GM19438 (cell line): ENCODE data around the gene DPH7.
A peak's percentile ranks its signal among the peaks of the same experiment; 100 is the strongest.
"Not testable (repeated sequence)": the region's sequence is repeated elsewhere in the genome, so short reads cannot be mapped to it uniquely, and the experiment has no call there.

Experiments used
- ATAC-seq: cut with Tn5 transposase; IDR thresholded peaks from one replicate; pipeline ENCODE4 v1.9.1; 2021; ENCODE audit warnings: low read depth; ENCODE audit not compliant: unreplicated experiment

DPH7 gene

DNA sequence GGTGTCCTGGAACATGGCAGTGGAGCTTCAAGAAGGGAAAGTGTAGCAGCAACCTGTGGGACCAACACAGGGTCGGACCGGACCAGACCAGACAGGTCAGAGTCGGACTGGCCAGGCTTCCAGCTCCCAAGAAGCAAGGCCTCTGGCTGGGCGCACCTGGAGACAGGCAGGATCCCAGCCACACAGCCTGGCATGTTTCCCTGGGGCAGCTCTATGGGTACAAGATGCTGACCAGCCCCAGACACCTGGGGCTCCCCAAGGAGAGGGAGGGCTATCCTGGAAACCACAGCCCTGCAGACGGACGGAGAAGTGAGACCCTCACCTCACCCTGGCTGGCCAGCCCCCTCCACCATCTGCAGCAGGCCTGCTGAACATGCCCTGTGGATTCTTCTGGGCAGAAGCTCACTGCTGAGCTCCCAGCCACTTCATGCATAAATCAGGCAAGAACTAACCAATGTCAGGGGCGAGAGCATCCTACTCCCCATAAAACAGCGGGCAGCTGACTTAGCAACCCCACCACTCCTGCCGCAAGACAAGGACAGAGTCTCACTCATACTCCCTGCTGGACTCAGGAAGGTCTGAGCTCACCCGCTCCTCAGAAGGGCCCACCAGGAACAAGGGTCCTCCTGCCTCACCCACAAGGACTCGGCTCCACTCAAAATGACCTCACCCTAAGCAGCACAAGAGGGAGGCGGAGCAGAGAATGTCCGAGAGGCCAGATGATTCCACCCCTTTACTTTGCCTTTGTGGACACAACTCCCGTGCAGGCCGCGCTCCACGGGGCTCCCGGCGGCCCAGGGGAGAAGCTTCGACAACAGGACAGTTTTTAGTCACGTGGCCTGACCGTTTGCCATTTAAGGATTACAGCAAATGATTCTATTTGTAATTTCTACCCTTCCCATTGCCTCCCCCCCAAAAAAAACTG, 2.9 kb upstream of the DPH7 start:
- ATAC-seq: no peak

- ATAC-seq: no peak
Observed at GRCh38 chr9:137580954-137581322, 2.2 kb upstream of the DPH7 start.

GRCh38 chr9:137580209-137580953, 1.7 kb upstream of the DPH7 start:
- no peak for ATAC-seq

GRCh38 chr9:137579259-137579604, 507 bp upstream of the DPH7 start:
- ATAC-seq: no peak

DNA sequence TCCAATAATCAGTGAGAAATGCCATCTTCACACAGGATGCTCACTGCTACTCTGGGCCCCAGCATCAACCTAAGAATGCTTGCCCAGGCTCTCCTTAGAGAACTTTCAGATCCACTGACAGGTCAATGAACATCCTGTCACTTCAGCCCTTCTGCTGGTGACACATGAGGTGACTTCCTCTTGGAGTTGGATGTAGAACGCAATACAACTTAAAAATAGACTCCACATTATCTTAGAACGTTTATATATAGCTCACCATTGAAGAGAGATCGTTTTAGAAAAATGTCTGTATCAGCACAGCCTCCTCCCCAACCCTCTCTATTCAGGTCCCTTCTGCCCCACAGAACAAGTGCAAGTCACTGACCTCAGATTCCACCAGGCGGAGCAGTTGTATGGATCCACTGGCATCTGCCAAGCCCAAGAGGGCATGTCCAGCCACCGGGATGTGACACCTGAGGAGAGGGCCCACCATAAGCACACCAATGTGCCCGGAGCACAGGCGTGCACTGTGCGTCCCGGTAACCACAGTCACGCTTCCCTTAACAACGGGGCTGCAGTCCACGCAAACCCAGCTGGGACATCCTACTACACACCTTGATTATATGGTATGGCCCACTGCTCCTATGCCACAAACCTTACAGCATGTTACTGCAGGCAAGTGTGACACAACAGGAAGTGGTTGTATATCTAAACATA, 2.9 kb downstream of the DPH7 start:
- no peak for ATAC-seq

GRCh38 chr9:137575364-137575715, 3.4 kb downstream of the DPH7 start:
- no peak for ATAC-seq

DNA sequence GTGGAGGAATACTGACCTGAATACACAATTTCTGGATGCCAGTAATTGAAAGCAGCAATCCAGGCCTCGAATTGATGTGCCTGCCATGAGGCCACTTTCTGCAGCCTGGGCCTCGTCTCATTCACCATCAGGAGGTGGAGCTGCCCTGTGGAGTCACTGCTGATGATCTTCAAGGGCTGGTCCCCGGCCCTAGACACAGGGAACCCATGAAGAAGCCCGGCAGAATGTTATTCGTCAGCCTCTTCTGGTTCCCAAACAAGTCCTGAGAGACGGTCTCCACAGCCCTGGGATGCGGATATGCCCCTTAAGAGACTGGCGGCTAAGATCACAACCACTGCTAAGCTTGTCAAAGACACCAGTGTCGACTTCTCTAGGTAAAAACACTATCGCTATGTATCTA, 4.5 kb downstream of the DPH7 start:
- no peak for ATAC-seq

GRCh38 chr9:137570566-137570965, 8.2 kb downstream of the DPH7 start:
- ATAC-seq: no peak

GRCh38 chr9:137569609-137570203, 9.0 kb downstream of the DPH7 start:
- no peak for ATAC-seq

DNA sequence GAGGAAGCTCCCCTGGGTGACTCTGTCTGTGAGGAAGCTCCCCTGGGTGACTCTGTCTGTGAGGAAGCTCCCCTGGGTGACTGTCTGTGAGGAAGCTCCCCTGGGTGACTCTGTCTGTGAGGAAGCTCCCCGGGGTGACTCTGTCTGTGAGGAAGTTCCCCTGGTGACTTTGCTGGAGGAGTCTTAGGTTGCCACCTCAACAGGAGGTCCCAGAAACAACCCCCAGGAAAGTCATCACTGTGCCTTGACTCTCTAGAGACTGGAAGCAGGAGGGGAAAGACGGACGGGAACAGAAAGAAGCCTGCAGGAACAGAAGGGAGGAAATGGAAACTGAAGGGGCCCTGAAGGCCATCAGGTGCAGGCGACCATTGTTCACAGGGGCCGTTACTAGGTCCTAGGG, 10.3 kb downstream of the DPH7 start:
- not testable (repeated sequence) for ATAC-seq

DNA sequence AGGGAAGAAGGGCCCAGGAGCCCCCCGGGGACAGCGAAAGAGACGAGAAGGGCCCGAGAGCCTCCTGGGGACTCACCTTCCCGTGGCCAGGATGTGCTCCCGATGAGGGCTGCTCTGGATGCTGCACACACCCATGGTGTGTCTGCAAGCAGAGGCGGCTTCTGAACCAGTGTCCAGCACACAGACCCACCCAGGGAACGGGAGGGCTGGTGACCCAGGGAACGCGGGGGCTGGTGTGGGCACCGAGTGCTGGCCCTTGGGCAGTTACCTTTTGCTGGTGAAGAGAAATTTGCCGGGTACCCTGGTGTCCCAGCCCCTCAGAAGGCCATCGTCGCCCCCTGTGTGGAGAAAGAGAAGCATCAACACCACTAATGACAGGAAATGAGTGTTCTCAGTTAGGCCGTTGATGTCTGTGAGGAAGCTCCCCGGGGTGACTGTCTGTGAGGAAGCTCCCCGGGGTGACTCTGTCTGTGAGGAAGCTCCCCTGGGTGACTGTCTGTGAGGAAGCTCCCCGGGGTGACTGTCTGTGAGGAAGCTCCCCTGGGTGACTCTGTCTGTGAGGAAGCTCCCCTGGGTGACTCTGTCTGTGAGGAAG, 13.8 kb downstream of the DPH7 start:
- ATAC-seq: no peak

DNA sequence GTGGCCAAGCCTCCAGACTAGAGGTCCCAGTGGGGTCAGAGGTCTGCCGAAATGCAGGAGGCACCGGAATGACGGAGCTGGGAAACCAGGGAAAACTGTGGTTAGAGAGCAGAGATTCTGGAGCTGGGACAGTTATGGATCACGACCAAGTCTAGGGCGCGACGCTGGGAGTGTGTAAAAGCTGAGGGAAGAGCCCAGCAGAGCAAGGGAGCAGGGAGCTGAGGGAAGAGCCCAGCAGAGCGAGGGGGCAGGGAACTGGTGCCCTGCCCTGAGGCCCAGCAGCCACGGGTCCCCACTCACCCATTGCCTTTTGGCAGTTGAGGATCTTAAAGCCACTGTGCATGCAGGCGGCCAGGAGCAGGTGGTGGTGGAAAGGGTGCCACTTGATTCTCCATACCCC, 14.6 kb downstream of the DPH7 start:
- no peak for ATAC-seq

DNA sequence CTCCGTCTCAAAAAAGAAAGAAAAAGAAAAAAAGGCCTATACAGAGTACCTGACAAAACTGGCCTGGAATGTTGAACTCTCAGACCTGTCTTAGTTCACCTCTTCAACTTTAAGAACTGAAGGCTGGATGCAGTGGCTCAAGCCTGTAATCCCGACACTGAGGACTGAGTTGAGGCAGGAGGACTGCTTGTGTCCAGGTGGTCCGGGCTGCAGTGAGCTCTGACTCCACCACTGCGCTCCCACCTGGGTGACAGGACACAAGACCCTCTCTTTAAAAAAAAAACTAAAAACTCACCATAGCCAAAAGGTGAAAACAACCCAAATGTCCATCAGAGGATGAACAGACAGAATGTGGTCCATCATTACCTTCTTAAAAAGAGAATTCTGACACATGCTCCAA, 20.6 kb downstream of the DPH7 start:
- ATAC-seq: no peak

DNA sequence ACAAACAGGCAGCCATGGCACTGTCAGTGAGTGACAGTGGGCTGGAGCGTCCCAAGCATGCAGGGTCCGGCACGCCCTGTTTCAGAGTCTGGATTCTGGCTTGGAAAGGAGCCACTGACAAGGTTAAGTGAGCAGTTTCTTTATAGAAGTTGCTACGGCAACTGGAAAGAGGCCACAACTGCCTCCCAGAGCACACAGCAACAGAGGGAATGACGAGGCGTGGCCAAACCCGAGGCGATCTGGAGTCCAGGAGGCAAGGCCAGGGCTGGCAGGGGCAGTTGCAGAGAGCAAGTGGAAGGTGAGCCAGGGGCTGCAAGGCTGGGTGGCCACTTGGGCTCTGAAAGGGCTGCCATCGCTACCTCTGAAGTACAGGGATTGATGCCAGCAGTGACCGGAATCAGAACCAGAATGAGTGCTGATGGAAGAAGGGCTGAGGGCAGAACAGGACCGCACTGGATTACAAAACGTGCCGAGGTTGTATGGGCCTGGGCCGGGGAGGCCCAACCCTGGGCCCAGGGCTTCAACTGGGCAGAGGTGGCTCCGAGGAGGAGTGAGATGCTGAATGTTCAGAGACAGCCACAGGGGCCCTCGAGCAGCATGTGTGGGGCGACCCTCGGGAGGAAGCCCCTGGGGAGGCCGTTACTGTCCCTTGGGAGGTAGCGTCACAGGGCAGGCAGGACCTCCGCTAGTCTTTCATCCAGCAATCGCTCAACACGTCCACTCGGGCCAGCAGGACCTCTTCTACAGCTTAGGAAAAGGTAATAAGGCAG, 22.5 kb downstream of the DPH7 start:
- ATAC-seq: no peak

DNA sequence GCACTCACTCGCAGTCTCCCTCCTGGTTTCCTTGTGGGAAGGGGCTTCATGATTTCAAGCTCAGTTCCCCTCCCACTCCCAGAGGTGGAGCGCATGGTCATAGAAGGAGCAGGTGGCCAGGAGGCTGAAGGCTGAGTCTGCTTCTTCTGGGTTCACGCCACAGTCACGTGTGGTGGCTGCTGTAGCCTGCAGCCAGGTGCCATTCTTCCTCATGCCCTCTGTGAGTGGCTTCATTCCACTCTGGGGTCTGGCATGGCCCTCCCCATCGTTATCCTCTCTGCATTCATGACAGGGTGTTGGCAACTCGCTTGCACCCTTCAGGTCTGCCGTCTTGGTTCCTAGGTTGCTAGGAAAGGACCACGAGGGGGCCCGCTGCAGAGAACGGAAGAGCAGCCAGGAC, 23.5 kb downstream of the DPH7 start:
- ATAC-seq: no peak

- ATAC-seq: no peak
Observed at GRCh38 chr9:137554349-137554748, 24.4 kb downstream of the DPH7 start.

GRCh38 chr9:137553654-137554053, 25.1 kb downstream of the DPH7 start:
- not testable (repeated sequence) for ATAC-seq

- peak; percentile 20 for ATAC-seq
Observed at GRCh38 chr9:137552022-137552768, 26.5 kb downstream of the DPH7 start.
